PFSK-1 (cell line): Measurements from ENCODE around the gene DLK1.

Source experiments
- FOXP2 ChIP-seq: optimal IDR thresholded peaks from 2 replicates; pipeline ENCODE3; 2011; ENCODE audit warnings: borderline replicate concordance, control low read depth, inconsistent platforms; ENCODE audit not compliant: insufficient read depth; ENCODE audit errors: extremely low read length, extremely low read depth
- POLR2AphosphoS5 ChIP-seq: IDR thresholded peaks from 2 replicates; pipeline ENCODE4 v1.6.1; 2012; ENCODE audit warnings: low read depth, mild to moderate bottlenecking, control low read depth, low read length, moderate library complexity
- REST ChIP-seq, 2 experiments: IDR thresholded peaks; 2 replicates each; pipeline versions ENCODE4 v1.6.1 to v1.8.0; 2011 to 2012; ENCODE audit warnings: low read depth in 2 of 2, low read length in 2 of 2, control low read depth in 1 of 2, inconsistent platforms in 1 of 2, mild to moderate bottlenecking in 1 of 2, moderate library complexity in 1 of 2; ENCODE audit not compliant: insufficient read depth in 1 of 2
- SIN3A ChIP-seq: IDR thresholded peaks from 2 replicates; pipeline ENCODE4 v1.6.1; 2012; ENCODE audit warnings: mild to moderate bottlenecking, low read length, moderate library complexity, borderline replicate concordance; ENCODE audit not compliant: insufficient read depth
- TAF1 ChIP-seq: IDR thresholded peaks from 2 replicates; pipeline ENCODE4 v1.6.1; 2012; ENCODE audit warnings: low read length, control low read depth, borderline replicate concordance; ENCODE audit not compliant: insufficient read depth

Gene DLK1

DNA sequence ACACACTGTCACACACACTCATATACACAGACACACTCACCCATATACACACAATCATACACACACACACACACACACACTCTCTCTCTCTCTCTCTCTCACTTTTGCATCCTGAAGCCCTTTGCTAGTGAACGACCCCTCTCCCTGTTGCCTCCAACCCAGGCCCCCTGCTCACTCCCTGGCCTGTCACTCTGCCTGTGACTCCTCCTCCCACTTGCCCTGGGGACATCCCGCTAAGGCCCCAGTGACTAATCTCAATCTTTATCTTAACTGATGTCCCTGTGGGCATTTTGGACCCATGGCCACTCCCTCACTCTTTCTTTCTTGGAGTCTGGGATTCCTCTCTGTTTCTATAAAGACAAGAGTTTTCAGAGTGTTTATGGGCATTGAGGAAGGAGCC lies 10.9 kb upstream of the DLK1 start:
- TF ChIP-seq REST (IDR thresholded peaks at IDR 0.05; ENCODE audit: insufficient read depth in 1 of 2, low read depth in 2 of 2, low read length in 2 of 2) (no peak), POLR2AphosphoS5 (no peak), SIN3A (no peak), FOXP2 (no peak), TAF1 (no peak)

DNA sequence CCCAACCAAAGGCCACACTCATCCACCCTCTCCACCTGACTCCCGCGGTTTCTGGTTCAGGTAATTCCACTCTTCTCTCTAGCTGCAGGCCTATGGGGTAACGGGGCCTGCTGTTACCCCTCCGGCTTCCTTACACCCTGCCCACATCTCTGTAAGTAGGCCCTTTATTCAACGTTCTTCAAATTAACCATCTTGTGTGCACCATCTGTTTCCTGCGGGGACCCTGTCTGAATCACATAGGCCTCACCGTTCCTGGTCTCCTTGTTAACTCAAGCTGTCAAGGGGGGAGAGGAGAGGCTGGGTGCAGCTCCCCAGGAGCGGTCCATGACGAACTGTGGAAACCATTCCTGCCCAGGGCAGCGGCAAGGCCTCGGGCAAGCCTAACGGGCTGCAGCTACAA lies 9.3 kb upstream of the DLK1 start:
- no peak for TF ChIP-seq POLR2AphosphoS5
- no peak for TF ChIP-seq REST (IDR thresholded peaks at IDR 0.05; ENCODE audit: insufficient read depth in 1 of 2, low read depth in 2 of 2, low read length in 2 of 2)
- no peak for TF ChIP-seq FOXP2
- no peak for TF ChIP-seq SIN3A
- no peak for TF ChIP-seq TAF1

DNA sequence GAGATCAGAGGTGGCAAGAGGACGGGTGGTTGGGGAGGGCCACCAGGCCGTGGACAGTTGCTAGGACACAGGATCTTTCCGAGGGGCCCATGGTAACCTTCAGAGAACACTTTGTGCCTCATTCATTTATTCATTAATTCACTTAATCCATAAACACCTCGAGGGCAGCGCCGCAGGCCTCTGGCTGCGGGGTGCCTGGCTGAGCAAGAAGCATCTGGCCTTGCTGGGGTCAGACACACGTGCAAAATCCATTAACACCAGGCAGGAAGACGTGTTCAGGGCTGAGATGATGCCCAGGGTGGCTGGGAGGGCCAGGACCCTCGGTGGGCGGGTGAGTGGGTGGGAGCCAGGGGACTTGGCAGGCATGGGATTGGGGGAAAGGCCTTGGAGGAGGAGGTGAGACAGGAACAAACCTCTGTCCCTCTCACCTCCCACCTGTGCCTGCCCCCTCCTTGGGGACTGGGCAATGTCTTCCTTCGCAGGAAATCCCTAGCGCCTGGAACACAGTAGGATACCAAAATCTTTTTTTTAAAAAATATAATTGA lies 6.6 kb upstream of the DLK1 start:
- TF ChIP-seq SIN3A: no peak
- TF ChIP-seq TAF1: no peak
- no peak for TF ChIP-seq FOXP2
- TF ChIP-seq POLR2AphosphoS5: no peak
- no peak for TF ChIP-seq REST (IDR thresholded peaks at IDR 0.05; ENCODE audit: insufficient read depth in 1 of 2, low read depth in 2 of 2, low read length in 2 of 2)

DNA sequence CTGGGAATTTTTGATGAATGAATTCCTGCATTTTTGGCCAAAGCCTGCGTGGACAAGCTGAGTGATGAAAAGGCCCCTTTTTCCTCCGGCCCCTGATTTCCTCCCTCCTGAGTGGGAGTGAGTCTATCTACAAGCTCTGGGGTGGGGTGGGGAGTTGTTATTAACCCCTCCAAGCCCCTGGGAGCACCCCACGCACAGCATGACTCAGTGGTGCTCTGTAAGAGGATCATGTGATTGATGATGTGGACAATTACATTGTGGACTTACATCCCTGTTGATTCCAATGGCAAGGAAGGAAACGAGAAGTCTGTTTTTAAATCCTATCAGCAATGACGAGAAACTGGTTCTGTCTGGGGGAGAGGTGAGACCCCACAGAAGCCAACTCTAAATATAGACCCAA lies 5.1 kb upstream of the DLK1 start:
- TF ChIP-seq FOXP2 (no peak), REST (IDR thresholded peaks at IDR 0.05; ENCODE audit: insufficient read depth in 1 of 2, low read depth in 2 of 2, low read length in 2 of 2) (no peak), TAF1 (no peak), SIN3A (no peak), POLR2AphosphoS5 (no peak)

DNA sequence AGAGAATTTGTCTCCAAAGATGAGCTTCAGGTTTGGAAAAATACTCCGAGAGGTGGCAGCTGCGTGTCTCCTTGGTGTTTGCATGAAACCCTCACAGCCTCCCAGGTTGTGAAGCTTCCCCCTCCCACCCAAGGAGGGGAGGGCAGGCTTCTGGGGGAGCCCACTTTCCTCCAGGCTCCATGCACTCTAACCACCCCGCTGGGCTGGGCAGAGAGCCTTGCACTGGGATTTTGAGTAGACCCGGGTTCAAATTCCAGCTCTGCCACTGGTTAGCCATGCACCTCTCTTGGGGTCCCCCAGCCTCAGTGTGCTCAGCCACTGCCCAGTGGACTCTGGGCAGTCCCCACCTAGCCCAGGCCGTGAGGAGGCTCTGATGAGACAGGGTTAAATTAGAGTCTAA lies 4.3 kb upstream of the DLK1 start:
- no peak for TF ChIP-seq SIN3A
- no peak for TF ChIP-seq REST (IDR thresholded peaks at IDR 0.05; ENCODE audit: insufficient read depth in 1 of 2, low read depth in 2 of 2, low read length in 2 of 2)
- no peak for TF ChIP-seq TAF1
- no peak for TF ChIP-seq FOXP2
- no peak for TF ChIP-seq POLR2AphosphoS5
